ENCODE results near the gene PTCHD1.

PTCHD1 gene

DNA sequence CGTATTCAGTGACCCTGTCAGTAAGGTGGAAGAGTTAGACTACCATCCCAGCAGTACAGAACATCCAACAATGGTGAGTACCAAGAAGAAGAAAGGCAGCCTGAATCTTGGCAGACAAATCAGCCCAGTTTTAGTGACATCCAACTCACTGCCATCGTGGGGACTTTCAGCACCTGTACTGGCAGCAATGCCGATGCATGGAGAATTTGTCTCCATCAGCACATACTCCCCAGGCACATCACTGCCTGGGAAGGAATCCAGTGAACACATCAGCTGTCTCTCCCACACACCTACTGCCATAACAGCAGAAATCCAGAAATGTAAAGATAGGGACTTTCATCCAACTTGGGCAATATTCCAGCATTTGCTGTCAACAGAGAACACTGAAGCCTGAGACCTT, 29.8 kb downstream of the PTCHD1 start:
- no peak for DNase-seq

DNA sequence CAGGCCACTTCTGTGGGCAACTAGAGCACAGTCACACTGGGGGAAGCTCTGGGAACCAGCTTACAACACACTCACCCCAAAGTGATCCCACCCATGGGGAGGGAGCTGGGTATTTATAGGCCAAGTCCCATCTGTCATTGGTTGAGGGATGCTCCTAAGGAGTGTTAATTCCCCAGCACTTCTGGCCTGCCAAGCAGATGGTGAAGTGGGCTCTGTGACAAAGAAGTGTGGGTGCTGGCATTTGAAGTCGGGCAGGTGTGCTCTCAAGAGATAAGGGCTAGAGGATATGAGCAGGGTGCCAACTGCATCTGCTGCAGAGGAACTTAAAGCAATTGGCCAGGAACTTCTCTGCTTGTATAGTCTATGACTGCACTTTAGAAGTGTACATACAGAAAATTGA, 30.9 kb downstream of the PTCHD1 start:
- no peak for DNase-seq

DNA sequence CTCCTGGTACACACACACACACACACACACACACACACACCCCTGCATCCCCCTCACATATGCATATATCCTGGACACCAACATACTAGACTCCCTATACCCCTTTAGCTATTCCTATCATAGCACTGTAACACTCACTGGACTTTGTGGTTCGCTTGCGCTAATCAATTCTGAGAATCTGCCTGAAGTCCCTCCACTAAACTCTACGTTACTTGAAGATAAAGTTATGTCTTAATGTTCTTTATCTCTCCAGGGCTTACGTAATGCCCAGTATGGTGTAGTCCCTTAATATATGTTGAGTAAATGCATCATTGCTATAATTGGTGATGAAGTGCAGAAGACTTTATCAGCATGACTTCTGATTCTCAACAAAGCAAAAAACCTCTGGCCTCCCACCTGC, 32.3 kb downstream of the PTCHD1 start:
- DNase-seq = no peak

DNA sequence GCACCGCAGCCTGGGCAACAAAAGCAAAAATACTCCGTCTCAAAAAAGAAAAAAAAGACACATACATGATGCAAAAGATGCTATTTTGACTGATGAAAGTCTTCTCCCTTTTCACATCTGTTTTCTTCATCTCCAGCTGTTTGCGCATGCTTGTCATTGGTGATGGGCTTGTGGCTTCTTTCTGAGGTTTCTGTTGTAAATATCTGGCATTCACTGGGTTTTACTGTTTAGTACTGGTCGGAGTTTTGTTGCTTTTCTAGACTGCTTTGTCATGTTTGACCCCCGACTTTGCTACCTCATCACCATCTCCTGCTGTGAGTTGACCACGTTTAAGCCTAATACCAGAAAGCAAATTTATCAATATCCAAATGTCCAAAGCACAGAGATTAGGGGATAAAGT, 34.4 kb downstream of the PTCHD1 start:
- DNase-seq = no peak

DNA sequence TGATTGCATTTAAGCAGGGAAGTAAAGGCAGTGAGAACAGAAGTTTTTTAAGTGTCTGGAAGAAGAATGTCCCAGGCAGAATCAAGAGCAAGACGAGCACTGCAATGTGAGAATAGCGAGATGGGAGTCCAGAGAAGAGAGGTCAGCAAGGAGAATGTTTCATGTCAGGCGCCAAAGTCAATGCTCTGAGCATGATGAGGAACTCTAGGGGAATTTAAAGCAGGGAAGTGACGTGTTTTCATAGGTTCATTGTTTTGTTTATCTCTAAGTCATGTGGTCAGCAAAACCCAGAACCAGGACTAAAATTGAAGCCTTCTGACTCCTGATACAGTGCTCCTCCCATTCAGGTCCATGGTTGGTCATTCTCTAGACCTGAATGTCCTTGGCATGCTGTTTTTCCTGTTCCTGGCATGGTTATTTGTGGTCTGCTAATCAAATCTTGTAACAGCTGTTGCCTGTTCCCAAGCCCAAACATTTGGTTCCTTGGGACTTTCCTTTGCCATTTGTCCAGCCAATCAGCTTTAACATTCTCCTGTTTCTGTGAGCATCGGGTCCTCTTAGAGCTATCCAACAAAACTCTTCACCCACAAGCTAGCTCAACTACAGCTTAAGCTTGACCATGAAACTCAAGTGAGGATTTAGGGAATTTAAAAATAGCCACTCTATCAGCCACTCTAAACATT, 37.7 kb downstream of the PTCHD1 start:
- DNase-seq = no peak

DNA sequence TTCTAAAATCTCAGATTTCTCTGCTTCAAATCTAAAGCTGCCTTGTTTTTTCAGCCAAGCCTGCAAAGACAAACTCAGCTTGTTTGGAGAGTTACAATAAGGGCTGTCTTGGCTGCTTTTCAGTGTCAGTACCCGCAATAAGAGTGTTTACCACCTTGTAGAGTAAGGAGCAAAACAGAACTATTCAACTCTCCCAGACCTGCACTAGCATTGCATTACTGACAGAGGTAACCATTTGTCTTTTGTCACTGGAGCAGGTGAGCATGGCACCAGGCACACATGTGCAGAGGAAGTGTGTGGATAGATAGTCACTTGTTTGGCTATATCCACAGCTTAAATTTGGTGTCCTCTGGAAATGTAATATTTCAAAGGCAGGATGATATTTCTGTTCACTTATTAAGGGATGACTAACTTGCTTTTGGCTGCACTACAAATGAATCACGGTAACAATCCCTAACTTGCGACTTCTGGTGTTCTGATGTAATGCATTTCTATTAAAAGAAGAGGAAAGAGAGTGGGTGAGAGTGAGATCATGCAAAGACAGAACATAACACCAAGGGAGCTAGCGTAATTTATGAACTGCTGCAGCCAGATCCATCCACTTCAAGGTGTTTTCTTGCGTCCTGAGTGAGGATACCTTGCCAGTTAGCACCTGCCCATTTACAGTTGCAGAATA, 38.6 kb downstream of the PTCHD1 start:
- peak; percentile 57 for DNase-seq

DNA sequence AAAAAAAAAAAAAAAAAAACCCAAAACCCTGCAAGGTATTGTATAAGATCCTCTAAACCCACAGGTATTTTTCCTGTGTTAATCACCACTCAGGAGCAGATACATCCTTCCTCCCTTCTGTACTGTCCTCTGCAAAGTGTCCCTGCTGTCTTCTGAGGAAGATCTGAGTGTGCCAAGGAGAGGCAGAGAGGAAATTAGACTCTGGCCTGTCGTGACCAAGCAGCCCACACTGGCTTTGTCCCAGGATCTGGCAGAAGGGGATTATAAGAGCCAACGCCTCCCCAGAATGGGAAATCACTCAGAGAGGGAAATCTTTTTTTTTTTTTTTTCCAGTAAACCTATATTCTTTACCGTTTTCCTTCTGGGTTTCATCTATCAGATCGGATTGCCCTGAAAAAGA, 39.6 kb downstream of the PTCHD1 start:
- DNase-seq = peak; percentile 2

DNA sequence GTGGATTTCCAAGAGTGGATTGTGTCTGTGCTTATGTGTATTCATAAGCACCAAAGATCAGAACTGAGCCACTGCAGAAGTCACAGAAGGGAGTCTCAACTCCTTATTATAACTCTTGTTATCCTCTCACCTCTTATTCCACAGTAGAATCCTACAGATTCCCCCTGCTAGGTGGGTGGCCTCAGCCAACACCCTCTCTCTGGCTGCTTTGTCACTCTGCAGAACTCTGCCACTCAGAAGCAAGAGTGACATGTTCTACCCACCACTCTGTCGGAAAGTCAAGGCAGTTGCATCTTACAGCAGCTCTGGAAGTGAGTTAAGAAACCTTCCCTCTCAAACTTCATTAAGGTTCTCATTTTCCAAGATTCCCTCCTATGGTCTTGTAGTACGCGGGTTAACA, 41.9 kb downstream of the PTCHD1 start:
- DNase-seq = no peak

DNA sequence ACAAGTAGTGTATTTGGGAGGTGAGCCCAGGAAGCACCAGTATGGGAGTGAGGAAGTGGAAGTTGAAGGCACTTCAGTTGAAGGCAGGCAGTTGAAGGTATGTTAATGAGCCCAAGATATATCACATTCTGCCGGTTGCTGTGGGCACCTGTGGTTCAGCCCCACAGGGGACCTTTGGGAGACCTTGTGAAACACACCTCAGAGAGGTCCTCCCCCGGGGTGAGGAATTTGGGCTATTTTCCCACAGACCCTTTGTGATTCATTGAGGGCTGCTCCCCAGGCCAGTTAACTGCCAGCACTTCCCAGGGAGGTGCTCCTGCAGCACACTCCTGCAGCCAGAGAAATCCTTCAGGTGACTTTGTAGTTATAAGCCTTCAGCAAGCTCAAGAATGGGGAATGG, 45.9 kb downstream of the PTCHD1 start:
- DNase-seq = no peak

DNA sequence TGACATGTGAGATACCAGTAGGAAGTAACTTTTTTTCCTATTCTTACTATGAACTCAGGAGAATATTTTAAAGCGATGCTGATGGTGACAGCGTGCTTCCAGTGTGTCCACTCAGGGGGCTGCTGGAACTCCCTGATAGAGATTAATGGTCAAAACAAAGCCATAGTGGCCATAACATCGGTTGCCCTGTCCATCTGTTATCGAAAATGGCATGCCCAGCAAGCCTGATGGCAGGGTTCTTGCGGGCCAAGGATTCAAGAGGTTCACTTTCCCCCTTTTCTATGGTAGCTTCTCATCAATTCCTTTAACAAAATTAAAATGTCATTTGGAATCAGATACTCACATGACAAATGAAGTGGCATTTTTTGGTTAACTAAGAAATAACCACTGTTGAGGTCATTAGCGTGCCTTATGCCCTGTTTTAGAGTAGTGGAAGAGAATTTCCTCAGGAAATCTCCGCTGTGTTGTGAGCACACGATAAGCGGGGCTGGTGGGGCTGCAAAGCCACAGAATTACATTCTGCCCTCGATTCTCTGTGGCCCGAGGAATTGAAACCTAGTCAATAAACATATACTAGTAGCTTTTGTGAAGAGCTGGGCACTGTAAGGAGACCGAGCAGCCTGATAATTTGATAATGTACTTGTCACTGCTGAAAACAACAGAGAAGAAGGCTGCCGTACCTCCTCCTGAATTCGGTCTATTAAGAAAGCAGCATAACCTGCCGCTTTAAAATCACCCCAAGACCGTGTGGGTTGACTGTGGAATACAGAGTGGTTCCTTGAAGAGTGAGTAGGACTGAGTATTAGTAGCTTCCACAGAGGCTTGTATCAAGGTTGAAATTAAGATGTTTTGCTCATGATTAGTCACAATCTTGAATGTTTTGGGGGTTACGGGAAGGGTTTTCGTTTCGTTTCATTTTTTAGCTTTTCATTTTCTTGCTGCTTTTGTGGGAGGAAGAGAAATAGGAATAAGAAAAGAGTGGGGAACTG, 46.7 kb downstream of the PTCHD1 start:
- no peak for DNase-seq

DNA sequence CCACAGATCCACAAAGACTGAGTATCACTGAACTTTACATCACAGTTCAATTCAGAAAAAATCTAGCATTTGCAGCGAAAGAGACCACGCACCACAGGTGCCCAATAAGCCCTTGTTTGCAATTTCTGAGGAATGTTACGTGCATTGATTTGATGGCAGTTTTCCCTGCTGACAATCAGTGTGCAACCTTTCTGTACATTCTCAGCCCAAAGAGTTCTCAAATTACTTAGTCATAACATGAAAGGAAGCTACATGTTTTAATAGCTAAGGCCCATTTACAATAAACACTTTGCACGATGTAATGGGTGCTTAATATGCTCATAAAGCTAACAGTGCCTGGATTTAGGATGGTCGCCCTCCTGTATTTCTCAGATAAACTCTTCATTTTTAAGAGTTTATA, 47.9 kb downstream of the PTCHD1 start:
- DNase-seq = no peak

DNA sequence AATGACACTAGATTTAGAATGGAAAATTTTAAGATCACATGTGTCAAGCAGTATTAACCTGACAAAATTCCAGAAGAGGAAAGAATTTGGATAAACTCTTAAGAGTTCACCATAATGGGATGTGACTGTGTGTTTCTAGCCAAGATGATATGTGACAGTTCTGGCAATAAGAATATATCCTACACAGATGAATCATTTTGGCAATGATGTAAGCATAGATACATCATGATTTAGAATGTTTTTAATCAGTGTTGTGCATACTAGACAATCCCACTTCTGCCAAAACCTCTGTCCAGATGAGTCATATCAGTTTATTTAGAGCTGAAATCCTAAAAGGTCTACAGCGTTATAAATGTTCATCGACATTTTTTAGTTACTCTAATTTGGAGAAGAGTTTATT, 48.8 kb downstream of the PTCHD1 start:
- DNase-seq = no peak

DNA sequence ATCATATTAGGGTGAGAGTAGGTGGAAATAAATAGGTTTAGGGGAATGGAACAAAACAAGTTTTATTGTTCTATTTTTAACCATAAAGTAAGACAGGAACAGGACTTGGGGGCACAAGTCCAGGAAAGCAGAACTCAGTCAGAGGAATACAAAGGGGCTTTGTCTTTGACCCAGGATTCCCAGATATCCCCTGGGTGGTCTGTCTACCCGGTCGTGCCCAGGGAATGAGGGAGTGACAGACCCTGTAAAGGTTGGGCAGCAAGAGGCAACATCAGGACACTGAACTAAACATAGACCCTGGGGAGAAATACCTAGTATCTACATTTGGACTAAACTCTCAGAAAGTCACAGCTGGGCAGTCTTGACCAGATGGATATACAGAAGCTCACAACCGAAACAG, 50.6 kb downstream of the PTCHD1 start:
- DNase-seq = no peak

DNA sequence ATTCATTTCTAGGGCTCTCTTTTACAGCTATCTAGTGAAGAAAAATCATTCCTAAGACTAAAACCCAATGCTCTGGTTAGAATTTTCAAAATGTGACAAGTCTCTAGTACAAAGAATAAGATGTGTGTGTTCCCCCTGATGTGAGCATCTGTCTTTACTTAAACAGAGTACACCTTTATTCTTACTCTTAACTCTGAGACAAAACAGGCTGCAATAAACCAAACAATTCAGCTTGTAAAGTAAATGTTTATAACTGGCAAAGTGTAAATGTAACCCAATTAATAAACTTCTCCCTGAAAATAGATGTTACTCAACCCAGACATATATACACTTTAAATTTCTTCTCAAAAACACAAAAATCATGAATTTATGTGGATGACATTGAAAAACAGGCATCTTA, 51.6 kb downstream of the PTCHD1 start:
- DNase-seq = no peak

DNA sequence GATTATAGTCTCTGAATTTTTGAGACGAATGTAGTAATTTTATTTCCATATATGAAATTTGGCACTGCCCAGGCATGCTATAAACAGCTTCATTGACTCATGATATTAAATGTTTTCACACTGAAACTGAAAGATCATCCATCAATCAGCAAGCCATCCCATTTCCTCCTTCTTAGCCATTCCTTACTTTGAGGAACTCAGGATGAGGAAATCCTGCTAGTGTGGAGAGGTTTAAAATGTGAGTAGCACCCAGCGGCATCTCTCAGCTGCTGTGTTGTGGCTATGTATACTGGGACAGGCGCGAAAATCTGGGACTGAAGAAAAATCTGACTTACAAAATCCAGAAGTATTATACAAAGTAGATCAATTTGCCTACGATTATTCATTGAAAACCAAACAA, 52.1 kb downstream of the PTCHD1 start:
- DNase-seq = no peak

DNA sequence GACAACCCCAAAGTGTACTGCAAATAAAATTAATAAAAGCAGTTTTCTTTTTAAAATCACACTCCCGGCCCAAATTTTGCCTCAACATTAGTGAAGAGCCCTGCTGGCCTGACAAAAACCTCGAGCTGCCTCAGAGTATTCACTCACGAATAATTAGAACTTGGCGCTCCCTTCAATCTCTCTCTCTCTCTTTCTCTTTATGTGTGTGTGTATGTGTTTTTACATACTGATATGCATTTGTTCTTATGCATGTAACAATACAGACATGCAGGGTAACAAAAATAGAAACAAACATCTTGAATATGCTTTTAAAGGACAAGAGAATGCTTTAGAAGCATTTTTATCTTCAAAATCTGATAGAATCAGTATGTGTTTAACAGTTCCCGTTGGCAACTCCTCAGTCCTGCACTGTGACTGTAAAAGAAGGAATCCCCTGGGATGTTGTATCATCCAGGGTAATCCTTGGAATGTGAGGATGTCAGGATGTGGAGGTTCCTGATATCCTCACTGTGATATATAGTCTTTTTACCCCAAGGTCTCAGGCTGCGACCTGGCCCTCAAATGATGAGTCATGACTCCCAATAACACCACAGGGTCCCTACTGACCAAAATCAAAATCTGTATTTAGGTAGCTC, 53.0 kb downstream of the PTCHD1 start:
- DNase-seq = no peak

DNA sequence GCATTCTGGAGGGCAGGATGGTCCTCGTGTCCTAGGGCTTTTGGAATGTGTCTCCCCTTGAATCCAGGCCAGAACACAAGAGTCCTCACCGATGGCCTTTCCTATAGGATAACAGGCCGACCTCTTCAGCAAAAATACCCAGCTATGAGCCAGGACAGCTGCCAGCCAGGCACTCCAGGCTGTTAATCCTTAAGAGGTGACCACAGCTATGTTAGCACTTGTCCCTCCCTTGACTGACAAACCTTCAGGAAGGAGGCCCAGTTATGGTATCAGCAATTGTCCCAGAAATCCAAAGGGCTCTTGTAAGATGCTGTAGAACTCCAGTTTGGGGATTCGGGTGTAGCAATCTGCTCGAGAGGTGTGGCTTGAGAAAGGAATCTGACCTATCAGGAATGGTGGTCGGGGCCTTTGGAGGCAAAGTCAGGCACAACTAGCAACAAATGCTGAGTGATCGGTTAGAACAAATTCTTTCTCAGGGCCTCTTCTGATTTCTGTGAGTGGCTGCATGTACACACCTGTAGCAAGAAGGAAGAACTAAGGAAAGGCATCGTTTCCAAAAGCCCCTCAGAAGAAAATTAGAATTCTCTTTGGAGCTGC, 54.6 kb downstream of the PTCHD1 start:
- DNase-seq = no peak

DNA sequence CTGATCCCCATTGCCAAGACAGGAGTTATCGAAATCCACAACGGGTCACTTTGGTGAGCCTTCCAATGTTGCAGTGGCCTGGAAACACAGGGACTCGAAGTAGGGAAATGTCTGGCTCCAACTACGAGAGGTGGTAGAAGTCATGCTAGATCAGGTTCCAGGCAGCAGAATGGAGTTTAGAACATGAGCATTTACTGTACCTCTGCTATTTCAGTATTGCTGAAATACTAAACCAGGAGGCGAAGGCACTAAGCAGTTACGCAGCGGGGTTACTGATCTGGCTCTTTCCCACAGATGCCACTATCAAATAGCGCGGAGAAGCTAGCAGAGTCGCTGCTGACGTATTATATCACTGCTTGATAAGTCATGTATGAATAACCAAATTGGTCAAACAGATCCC, 56.3 kb downstream of the PTCHD1 start:
- no peak for DNase-seq

DNA sequence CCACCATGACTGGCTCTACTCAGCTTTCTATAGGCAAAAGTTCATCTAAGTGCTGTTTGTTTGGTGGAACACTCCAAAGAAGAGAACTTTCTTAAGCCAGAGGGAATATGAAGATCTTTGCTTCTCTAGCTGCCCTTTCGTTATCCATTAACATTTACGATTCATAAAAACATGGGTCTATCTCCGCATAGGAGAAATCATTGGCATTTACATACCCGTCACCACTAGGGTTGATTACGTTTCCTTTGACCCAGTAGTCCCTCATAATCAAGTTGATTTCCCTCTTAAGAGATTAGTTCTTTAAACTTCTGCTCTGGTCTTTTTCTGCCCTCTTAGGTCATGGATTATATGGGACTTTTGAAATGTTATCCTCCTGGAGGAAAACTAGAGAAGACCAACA, 57.5 kb downstream of the PTCHD1 start:
- no peak for DNase-seq

DNA sequence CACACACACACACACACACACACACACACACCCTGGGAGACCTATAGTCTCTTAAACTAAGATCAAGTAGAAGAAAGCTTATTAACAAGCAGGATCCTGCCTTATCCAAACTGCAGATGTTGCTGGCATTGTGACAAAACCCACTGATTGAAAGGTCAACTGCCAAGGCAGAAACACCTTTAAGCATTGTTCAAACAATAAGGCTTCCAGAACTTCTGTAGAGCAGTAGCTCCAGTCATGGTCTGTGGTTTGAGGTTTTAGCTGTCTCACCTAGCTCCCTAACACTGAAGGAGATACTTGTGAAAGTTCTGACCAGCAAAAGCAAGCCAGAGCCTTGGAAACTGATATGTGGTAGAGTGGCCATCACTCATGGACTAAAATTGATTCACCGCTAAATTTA, 59.8 kb downstream of the PTCHD1 start:
- DNase-seq = no peak

DNA sequence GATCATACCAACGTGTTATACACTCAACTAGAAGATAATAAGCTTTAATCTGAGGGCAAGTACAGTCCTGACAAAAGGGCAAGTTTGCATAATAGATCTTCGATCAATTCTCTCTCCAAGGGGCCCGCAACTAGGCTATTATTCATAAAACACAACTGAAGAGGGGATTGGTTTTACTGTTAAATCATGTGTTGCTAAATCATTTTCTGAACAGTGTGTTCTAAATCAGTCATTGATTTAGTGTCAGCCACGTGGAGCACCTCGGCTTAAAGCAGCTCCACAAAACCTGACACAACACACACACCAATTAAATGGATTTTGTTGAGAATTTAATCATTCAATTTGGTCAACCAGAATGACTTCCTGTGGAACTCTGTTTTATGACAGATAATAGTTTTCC, 61.6 kb downstream of the PTCHD1 start:
- no peak for DNase-seq

DNA sequence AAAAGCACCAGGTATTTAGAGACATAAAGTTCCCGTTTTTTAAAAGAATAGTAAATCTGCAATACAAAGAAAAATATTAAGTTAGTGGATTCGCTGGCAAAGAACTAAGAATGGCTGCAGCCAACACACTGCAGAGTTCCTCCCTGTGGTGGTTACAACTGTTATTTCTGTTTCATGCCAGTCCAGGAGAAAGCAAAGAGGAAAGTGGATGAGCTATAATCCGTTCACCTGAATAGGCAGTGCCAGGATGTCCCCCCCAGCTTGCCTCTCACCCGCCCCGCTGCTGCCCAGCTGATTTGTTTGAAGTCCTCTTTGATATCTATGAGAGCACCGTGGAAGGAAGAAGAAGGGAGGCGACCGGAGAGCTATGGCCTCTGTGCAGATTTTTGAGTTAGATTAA, 63.9 kb downstream of the PTCHD1 start:
- DNase-seq = no peak

DNA sequence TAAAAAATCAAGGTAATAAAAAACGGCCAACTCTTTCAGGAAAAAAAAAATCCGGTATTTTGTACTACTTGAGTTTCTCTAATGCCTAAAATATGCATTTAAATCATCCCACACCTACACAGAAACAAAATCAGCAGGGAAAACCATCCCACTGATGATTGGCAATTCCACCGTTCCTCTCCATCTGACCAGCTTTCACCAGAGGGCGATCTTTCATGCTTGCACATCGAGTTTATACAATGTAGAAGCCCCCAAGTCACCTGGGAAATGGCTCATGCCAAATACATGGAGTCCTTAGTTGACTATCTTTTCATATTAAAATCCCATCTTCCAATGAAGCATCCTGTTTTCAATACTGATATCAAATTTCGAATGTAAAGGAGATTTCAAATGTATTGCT, 69.2 kb downstream of the PTCHD1 start:
- DNase-seq = no peak
